Cardiac fibroblast (primary cell): ENCODE data around the gene CPVL.

Source experiments
- DNase-seq, 2 donors: peaks; one replicate each; pipeline versions ENCODE4 v3.0.0 to v3.0.0-alpha.2; 2010; ENCODE audit warnings: low read depth in 2 of 2
- H3K4me3 ChIP-seq, 2 donors: replicated peaks in 1 of 2; 1 replicate in 1 of 2; 2 replicates in 1 of 2; pipeline ENCODE4 v1.5.1; 2011; ENCODE audit warnings: low read depth in 2 of 2, low read length in 2 of 2, mild to moderate bottlenecking in 2 of 2, moderate library complexity in 1 of 2
- CTCF ChIP-seq: IDR thresholded peaks from one replicate; pipeline ENCODE4 v1.5.1; 2011; ENCODE audit warnings: low read depth, mild to moderate bottlenecking, low read length, inconsistent platforms

Gene CPVL

GRCh38 chr7:29086545-29086944 lies 59.8 kb downstream of the CPVL start:
- DNase-seq: no peak
- TF ChIP-seq CTCF: no peak
- H3K4me3 ChIP-seq: no peak overlapping the region

- no peak for TF ChIP-seq CTCF
- no peak overlapping the region for H3K4me3 ChIP-seq
- no peak for DNase-seq
These were observed 61.5 kb downstream of the CPVL start for GRCh38 chr7:29084832-29085231.

GRCh38 chr7:29080803-29081202 lies 65.5 kb downstream of the CPVL start:
- no peak for TF ChIP-seq CTCF
- no peak overlapping the region for H3K4me3 ChIP-seq
- DNase-seq: no peak

GRCh38 chr7:29078311-29079260 lies 67.8 kb downstream of the CPVL start:
- TF ChIP-seq CTCF: no peak
- no peak overlapping the region for H3K4me3 ChIP-seq
- DNase-seq: no peak

- H3K4me3 ChIP-seq: no peak overlapping the region
- DNase-seq: no peak
- TF ChIP-seq CTCF: no peak
These were observed 68.5 kb downstream of the CPVL start for GRCh38 chr7:29077854-29078253.

- no peak for TF ChIP-seq CTCF
- DNase-seq: no peak
- H3K4me3 ChIP-seq: no peak overlapping the region
These were observed 69.2 kb downstream of the CPVL start for GRCh38 chr7:29077176-29077575.
